Measurements from ENCODE around the gene CCDC3. TPM values are rescaled to one million over a fixed set of nuclear protein-coding genes. Genes with fewer than 3 reads are reported as not detected.
"Not testable (repeated sequence)": the region's sequence is repeated elsewhere in the genome, so short reads cannot be mapped to it uniquely, and the experiment has no call there.

The CCDC3 gene
- polyA plus RNA-seq: not detected

DNA sequence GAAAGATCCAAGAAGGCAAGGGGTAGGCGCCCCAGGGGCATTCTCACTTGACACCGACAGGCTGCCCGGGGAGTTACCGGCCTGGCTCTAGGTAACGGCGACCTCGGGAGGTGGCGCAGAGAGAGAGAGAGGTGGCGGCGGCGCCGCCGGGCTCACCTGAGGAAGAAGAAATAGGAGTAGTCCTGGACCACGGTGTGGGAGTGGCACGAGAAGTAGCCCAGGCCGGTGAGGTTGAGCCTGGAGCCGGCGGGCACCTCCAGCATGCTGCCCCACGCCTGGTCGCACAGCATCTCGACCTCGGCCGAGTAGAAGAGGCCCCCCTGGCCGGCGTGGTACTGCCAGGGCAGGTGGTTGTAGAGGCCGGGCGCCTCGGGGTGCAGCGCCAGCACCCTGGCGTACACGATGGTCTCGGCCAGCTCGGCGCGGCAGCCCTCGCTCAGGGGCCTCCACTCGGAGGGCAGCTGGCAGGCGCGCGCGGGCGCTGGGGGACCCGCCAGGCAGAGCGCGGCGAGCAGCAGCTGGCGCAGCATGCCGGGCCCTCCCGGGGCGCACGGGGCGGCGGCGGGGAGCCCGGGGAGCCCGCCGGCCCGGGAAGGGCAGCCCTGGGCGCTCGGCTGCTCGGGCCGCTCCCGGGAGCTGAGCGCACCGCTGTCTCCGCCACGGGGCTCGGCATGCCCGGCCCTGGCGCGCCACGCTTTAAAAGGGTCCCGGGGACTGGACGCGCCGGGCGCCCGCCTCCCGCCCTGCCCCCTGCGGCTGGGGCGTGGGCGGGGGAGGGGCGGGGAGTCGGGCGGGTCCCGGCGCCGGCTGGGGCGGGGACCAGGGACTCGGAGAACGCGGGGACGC is at the start of gene CCDC3:
Gene CCDC3 (minus strand): TSS at position 673 of the 846 bp plus-strand sequence. CDS start 143 bp downstream, at position 530.
- peaks cover 39% of the 10 kb centered on the region for H3K27me3 Mint-ChIP-seq
- H3K36me3 Mint-ChIP-seq: peaks cover 2% of the 10 kb centered on the region
- H3K4me3 Mint-ChIP-seq: peak within 1 kb of the TSS in 3 of 4 donors; percentile 27 to 83 (median 65)
- peak within 1 kb of the TSS in 1 of 3 donors; percentile 9 for H3K27ac Mint-ChIP-seq
- H3K9me3 Mint-ChIP-seq: peaks cover 0 to 2% (median 0%) of the 10 kb centered on the region in 3 donors
- peaks cover 0 to 9% (median 8%) of the 10 kb centered on the region in 3 donors for H3K4me1 Mint-ChIP-seq

GRCh38 chr10:13051126-13051694 is 49.7 kb upstream of the CCDC3 start:
- Mint-ChIP-seq H3K27ac (no peak overlapping the region), H3K27me3 (peaks cover 12% of the 10 kb centered on the region), H3K4me3 (no peak overlapping the region), H3K36me3 (no peaks in the 10 kb centered on the region), H3K4me1 (no peaks in the 10 kb centered on the region), H3K9me3 (no peaks in the 10 kb centered on the region)

GRCh38 chr10:13049774-13050420 is 48.4 kb upstream of the CCDC3 start:
- Mint-ChIP-seq H3K27me3 (peaks cover 12% of the 10 kb centered on the region), H3K27ac (no peak overlapping the region), H3K9me3 (no peaks in the 10 kb centered on the region), H3K4me1 (no peaks in the 10 kb centered on the region), H3K36me3 (no peaks in the 10 kb centered on the region), H3K4me3 (no peak overlapping the region)

GRCh38 chr10:13048762-13049161 is 47.2 kb upstream of the CCDC3 start:
- no peak overlapping the region for H3K27ac Mint-ChIP-seq
- no peaks in the 10 kb centered on the region for H3K4me1 Mint-ChIP-seq
- H3K9me3 Mint-ChIP-seq: peaks cover 0 to 4% (median 0%) of the 10 kb centered on the region in 3 donors
- no peaks in the 10 kb centered on the region for H3K36me3 Mint-ChIP-seq
- H3K4me3 Mint-ChIP-seq: no peak overlapping the region
- H3K27me3 Mint-ChIP-seq: peaks cover 12% of the 10 kb centered on the region

GRCh38 chr10:13047529-13048206 is 46.2 kb upstream of the CCDC3 start:
- peaks cover 2 to 4% (median 4%) of the 10 kb centered on the region in 3 donors for H3K9me3 Mint-ChIP-seq
- no peaks in the 10 kb centered on the region for H3K36me3 Mint-ChIP-seq
- peaks cover 11% of the 10 kb centered on the region for H3K27me3 Mint-ChIP-seq
- no peak overlapping the region for H3K4me3 Mint-ChIP-seq
- no peak overlapping the region for H3K27ac Mint-ChIP-seq
- H3K4me1 Mint-ChIP-seq: no peaks in the 10 kb centered on the region

GRCh38 chr10:13046851-13047528 is 45.5 kb upstream of the CCDC3 start:
- no peak overlapping the region for H3K4me3 Mint-ChIP-seq
- no peak overlapping the region for H3K27ac Mint-ChIP-seq
- no peaks in the 10 kb centered on the region for H3K4me1 Mint-ChIP-seq
- H3K9me3 Mint-ChIP-seq: peaks cover 2 to 4% (median 4%) of the 10 kb centered on the region in 3 donors
- H3K27me3 Mint-ChIP-seq: peaks cover 11% of the 10 kb centered on the region
- H3K36me3 Mint-ChIP-seq: no peaks in the 10 kb centered on the region

GRCh38 chr10:13043520-13043919 is 42.0 kb upstream of the CCDC3 start:
- H3K9me3 Mint-ChIP-seq: peaks cover 2 to 4% (median 4%) of the 10 kb centered on the region in 3 donors
- H3K4me3 Mint-ChIP-seq: no peak overlapping the region
- no peaks in the 10 kb centered on the region for H3K36me3 Mint-ChIP-seq
- no peaks in the 10 kb centered on the region for H3K4me1 Mint-ChIP-seq
- no peak overlapping the region for H3K27ac Mint-ChIP-seq
- peaks cover 2% of the 10 kb centered on the region for H3K27me3 Mint-ChIP-seq

GRCh38 chr10:13039761-13040160 is 38.2 kb upstream of the CCDC3 start:
- Mint-ChIP-seq H3K4me1 (no peaks in the 10 kb centered on the region), H3K9me3 (peaks cover 2 to 6% (median 4%) of the 10 kb centered on the region in 3 donors), H3K4me3 (no peak overlapping the region), H3K27ac (no peak overlapping the region), H3K27me3 (peaks cover 6% of the 10 kb centered on the region), H3K36me3 (no peaks in the 10 kb centered on the region)

- H3K9me3 Mint-ChIP-seq: peaks cover 0 to 2% (median under 1%) of the 10 kb centered on the region in 3 donors
- no peaks in the 10 kb centered on the region for H3K36me3 Mint-ChIP-seq
- H3K27ac Mint-ChIP-seq: no peak overlapping the region
- H3K4me3 Mint-ChIP-seq: no peak overlapping the region
- no peaks in the 10 kb centered on the region for H3K4me1 Mint-ChIP-seq
- peaks cover 5% of the 10 kb centered on the region for H3K27me3 Mint-ChIP-seq
These were observed 36.9 kb upstream of the CCDC3 start for GRCh38 chr10:13038391-13038790.

GRCh38 chr10:13037832-13038231 is 36.3 kb upstream of the CCDC3 start:
- no peaks in the 10 kb centered on the region for H3K4me1 Mint-ChIP-seq
- H3K4me3 Mint-ChIP-seq: no peak overlapping the region
- H3K27ac Mint-ChIP-seq: no peak overlapping the region
- H3K36me3 Mint-ChIP-seq: no peaks in the 10 kb centered on the region
- H3K9me3 Mint-ChIP-seq: peaks cover 0 to 2% (median 0%) of the 10 kb centered on the region in 3 donors
- H3K27me3 Mint-ChIP-seq: peaks cover 5% of the 10 kb centered on the region

- Mint-ChIP-seq H3K36me3 (no peaks in the 10 kb centered on the region), H3K27ac (no peak overlapping the region), H3K9me3 (peaks cover 0 to 5% (median 0%) of the 10 kb centered on the region in 3 donors), H3K4me3 (no peak overlapping the region), H3K27me3 (peaks cover 5% of the 10 kb centered on the region), H3K4me1 (no peaks in the 10 kb centered on the region)
These were observed 35.3 kb upstream of the CCDC3 start for GRCh38 chr10:13036841-13037240.

GRCh38 chr10:13035731-13036130 is 34.2 kb upstream of the CCDC3 start:
- H3K27ac Mint-ChIP-seq, H3K4me3 Mint-ChIP-seq, H3K27me3 Mint-ChIP-seq, H3K4me1 Mint-ChIP-seq, H3K36me3 Mint-ChIP-seq, H3K9me3 Mint-ChIP-seq: not testable (repeated sequence)

DNA sequence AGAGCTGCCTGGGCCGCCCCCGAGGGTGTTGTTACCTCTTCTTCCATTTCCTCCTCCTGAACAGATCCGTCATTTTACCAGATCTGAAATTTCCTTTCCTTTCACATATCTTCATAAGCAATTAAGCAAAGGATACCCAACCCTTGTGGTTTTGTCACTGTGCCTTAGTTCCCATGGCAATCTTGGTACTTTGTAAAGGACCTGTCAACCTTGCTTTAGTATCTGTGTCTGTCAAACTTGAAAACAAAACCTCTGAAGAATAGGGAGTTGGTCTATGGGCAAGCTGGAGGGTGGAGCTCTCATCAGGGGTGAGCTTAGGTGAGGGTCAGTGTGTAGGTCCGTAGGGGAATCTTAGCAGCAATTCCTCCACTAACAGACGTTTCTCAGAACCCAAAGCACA is 25.4 kb upstream of the CCDC3 start:
- H3K9me3 Mint-ChIP-seq: peaks cover 10 to 19% (median 10%) of the 10 kb centered on the region in 3 donors

DNA sequence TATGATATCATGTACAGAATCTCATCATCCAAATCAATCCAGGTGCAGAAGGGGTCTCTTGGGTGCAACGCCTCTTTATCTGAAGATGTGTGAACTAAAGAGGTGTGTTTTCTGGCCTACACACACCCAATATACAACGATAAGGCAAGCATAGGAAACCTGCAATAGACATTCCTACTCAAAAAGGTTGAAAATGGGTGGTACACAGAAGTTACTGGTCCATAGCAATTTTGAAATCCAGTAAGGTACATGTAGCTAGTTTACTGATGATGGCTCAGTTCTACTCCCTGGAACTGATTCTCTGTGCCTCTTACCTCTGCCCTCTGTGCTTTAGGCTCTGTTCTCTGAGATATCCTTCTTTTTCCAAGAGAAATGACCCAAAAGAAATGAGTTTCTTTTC is 22.2 kb upstream of the CCDC3 start:
- no peak overlapping the region for H3K27ac Mint-ChIP-seq
- H3K4me3 Mint-ChIP-seq: no peak overlapping the region
- no peaks in the 10 kb centered on the region for H3K36me3 Mint-ChIP-seq
- H3K27me3 Mint-ChIP-seq: peaks cover 21% of the 10 kb centered on the region
- H3K9me3 Mint-ChIP-seq: peaks cover 10 to 22% (median 10%) of the 10 kb centered on the region in 3 donors
- H3K4me1 Mint-ChIP-seq: no peaks in the 10 kb centered on the region

More for the DNA sequence above, 25.4 kb upstream of the CCDC3 start:
- Mint-ChIP-seq H3K4me1 (no peaks in the 10 kb centered on the region), H3K27ac (no peak overlapping the region), H3K36me3 (no peaks in the 10 kb centered on the region), H3K4me3 (no peak overlapping the region), H3K27me3 (peaks cover 21% of the 10 kb centered on the region)
